H4 (cell line): ENCODE measurements around the gene RERE. TPM values are rescaled to one million over a fixed set of nuclear protein-coding genes. Genes with fewer than 3 reads are reported as not detected.
"Not testable (repeated sequence)": the region's sequence is repeated elsewhere in the genome, so short reads cannot be mapped to it uniquely, and the experiment has no call there.

Source experiments
- DNase-seq: peaks from one replicate; pipeline ENCODE4 v3.0.0-alpha.2; 2015; ENCODE audit warnings: low spot score
- total RNA-seq: library from RNA; depleted of rRNA; stranded (reverse); fragments of >200 nt; shearing (Covaris generic); gene quantifications from 2 replicates; pipeline ENCODE4 v1.2.3, GENCODE V29; 2014

Gene RERE
- total RNA-seq, 1 experiment from 2014 or later = 19.1 TPM

DNA sequence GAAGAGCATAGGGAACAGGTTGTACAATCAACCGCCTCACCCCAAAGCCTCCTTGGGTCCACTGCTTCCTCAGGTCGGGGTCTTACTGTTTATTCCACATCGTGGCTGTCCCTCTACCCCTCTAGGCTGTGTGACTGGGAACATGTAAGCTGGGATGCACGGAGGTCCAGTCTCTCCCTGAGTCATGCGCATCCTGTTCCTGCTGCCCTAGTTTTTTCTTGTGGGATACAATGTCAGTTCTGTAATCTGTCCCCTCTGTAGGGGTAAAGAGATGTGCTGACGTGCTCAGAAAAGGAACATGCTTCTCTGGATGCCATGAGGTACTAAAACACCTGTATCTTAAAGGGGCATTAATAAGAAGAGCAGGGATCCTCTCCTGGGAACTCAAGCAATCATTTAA, 433.4 kb downstream of the RERE start:
- DNase-seq = no peak

DNA sequence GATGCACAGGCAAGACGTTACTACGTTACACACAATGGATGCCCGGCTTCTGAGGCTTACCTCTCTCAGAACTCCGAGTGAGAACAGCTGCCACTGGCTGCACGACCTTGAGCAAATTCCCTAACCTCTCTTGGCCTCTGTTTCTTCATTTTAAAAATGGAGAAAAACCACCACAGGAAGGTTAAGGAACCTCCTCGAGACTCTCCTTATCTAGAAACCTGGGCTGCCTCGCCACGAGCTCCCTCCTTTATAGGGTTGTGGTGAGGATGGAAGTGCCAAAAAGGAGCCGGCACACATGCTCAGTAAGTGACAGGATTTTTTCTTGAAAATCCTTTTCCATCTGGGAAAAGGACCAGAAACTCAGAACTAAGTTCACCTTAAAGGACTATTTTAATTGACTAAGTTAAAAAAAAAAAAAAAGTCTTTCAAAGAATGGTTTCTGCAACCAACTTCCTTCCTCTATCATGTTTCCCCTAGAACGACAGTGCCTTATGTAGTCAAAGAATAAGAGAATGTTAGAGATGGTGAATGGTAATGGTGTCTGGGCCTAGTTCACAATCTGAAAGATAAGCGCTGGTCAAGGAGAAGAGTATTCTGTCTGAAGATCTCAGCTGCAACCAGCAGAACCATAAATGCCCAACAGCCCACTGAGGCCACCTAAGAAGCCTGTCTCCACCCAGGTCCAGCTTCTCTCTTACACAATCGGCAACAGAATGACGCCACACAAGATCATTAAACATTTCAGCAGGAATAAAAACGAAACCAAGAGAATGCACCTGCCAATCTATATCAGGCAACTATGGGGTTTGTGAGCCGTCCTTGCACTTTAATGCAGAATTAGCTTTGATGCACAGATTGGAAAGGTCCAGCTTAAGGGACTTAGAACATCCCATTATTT, 434.6 kb downstream of the RERE start:
- DNase-seq = no peak

DNA sequence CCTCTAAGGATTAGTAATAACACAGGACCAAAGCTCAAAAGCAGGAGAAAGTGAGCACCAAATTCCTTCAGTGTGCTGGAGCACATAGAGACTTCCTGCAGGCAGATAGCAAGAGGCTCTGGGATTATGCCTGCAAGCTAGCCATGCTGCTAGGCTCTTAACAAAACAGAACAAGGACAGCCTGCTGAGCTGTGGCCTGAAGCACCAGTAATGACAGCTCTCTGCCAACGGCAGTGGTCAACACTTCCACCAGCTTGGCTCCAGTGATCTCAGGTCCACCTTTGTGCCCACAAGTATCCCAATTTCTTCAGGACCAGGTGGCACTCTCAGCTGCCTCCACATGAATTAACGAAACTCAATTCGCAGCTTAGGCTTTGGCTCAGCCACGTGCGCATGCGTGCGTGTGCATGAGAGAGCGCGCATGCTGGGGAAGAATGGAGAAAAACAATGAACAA, 435.4 kb downstream of the RERE start:
- no peak for DNase-seq

DNA sequence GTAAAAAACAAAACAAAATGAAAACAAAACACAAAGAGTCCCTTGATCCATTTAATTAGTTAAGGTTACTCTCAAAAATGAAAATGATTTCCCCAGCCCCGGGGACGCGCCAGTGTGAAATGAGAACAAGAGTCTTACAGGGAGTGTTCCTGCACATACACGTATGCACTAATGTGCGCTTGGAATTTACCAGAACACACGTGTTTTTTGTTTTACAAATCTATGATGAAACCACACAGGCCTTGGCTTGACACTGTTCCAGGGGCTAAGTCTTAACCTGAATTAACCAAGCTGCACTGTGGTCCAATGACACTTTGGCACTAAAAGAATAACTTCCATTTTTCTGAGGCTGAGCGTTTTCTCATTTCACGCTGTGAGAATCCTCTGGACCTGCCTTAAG, 435.8 kb downstream of the RERE start:
- no peak for DNase-seq

DNA sequence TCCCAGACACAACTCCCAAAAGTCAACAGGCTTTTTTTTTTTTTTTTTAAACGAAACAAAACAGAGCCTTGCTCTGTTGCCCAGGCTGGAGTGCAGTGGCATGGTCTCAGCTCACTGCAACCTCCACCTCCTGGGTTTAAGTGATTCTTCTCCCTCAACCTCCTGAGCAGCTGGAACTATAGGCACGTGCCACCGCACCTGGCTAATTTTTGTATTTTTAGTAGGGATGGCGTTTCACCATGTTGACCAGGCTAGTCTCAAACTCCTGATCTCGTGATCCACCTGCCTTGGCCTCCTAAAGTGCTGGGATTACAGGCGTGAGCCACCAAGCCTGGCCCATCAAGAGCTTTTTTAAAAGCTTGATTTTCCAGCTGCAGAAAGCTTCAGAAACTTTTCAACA, 437.1 kb downstream of the RERE start:
- not testable (repeated sequence) for DNase-seq

DNA sequence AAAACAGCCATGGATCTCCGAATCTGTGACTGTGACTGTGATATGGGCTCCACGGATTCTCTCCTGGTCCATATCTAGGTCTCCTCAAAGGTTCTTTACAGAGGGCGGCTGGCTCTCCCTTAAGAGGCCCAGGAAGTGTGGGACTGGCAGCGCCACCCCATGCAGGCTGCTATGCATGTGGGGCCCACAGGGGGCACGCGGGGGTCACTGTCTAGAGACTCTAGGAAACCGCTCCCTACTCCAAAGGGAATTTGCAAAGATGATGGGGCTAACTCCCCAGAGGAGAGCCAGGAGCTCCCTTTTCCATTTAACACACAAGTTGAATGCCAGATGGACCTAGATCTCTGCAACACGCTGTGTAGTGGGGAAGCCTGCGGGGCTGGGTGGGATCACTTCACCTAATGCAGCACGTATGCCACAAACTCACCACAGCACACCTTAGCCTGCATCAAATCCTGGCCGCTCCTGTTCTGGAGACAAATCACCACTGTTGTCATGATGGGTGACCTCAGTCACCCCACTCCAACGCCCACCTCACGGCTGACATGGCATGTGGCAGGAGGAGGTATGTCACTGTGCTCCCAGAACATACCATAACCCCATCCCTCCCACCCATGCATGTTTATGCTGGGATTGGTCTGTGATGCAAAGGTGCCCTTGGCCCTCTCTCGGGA, 437.8 kb downstream of the RERE start:
- DNase-seq = no peak

DNA sequence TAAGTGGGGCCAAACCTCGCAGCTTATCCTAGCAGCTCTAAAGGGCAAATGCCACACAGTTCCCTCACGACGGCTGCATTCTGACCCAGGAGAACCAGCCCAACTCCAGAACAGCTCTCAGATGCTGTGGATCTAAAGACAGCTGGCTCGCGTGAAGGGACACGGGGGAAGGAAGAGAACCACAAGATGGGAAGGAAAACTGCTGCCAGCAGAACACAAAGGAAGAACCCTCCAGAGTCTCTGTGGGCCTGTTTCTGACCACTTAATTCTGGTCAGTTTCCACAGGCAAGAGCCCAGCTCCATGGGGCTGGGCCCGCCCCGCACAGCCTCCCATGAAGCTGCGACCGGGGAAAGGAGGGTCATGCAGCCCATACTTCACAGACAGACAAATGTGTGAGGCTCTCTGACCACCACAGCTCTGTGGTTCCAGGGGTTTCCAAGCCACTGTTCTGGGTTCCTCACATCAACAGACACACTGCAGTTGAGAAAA, 438.4 kb downstream of the RERE start:
- DNase-seq = no peak

DNA sequence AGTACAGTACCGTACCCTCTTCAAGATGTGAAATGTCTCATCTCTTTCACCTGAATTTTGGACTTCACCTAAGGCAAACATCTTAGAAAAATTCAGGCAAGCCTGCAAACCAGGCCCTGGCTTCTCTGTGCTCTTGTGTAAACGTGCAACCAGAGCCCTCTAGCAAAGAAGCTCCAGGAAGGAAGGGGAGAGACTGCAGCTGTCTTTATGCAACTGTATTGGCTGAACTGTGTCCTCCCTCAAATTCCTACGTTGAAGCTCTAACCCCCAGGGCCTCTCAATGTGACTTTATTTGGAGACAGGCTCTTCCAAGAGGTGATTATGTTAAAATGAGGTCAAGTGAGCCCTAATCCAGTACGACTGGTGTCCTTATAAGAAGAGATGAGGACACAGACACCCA, 439.3 kb downstream of the RERE start:
- no peak for DNase-seq

DNA sequence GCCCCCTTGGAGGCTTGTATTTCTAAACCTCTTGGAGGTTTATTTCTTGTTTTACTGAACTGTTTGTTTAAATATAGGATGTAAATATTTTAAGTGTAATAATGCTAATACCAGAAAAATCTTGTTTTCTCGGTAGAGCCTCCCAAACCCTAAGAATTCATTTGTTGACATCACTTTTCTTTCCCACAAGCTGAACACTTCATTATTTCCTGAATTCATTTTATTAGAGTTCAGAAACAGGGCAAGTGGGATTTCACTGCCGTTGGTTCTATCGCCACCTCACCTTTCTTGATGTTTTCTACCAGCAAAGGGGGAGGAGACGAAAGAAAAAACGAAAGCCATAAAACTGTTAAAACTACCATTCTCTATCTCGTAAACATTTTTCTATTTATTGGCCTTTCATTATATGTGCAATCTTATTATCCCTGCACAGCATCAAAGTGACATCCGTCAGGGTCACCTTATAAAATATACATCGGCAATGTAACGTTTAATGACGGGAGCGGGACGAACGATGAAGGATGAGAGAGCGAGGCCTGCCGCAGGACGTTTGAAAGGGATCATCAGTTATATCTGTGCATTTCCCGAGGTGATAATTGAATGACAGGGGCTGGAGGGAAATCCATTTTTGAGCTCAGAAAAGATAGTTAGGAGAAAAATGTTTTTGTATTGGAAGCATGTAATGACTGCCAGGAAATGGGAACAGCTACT, 440.0 kb downstream of the RERE start:
- DNase-seq = no peak

DNA sequence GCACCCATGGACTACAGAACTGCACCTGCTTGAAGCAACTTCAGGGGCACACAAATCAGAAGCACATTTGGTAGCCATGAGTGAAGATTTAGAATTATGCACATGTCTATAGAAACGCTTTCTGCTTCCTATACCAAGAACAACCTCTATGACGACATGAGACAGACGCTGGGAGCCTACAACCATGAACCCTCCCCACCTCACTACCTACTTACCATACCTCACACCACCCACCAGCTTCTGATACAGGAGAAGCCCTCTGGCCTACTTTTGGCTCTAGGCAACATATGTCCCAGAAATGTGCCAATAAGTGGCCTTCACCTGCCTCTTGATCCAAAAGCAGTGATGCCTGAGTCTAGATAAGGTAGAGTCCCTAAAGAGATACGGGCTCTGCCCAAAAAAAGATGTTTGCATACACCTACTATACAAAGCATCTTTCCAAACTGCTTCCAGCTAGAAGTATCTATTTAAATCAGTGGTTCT, 441.0 kb downstream of the RERE start:
- no peak for DNase-seq

DNA sequence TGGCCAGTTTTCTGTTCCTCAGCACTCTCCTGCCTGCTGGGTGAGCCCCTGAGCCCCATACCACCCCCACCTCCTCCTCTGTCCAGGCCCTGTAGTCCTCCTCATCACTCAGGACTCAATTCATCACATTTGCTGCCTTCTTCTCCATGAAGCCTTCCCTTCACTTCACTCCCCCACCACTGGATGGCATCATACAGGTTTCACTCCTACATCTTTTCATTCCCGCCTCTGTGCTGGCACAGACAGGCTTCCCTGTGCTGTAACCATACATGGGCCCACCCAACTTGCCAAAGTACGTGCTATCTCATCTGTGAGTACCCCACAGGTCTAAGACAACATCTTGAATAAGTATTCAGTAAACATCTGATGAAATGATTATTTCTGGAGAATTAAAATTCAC, 442.6 kb downstream of the RERE start:
- peak; percentile 42 for DNase-seq

DNA sequence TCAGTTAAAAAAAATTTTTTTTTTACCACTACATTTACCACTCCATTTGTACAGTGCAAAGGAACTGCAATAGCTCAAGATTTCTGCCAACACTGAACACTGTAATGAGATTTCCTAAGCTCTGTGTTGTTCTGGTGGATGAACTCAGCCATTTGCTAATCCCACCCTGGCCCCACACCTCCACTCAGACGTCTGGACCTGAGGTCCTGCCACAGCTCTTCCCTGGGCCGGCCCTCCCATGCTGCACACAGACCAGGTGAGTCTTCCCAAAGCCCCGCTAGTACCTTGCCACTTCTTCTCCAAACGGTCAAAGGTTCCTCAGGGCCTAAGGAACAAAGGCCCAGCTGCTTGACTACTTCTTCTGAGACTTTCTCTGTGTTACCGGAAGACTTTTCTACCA, 443.1 kb downstream of the RERE start:
- DNase-seq = no peak

DNA sequence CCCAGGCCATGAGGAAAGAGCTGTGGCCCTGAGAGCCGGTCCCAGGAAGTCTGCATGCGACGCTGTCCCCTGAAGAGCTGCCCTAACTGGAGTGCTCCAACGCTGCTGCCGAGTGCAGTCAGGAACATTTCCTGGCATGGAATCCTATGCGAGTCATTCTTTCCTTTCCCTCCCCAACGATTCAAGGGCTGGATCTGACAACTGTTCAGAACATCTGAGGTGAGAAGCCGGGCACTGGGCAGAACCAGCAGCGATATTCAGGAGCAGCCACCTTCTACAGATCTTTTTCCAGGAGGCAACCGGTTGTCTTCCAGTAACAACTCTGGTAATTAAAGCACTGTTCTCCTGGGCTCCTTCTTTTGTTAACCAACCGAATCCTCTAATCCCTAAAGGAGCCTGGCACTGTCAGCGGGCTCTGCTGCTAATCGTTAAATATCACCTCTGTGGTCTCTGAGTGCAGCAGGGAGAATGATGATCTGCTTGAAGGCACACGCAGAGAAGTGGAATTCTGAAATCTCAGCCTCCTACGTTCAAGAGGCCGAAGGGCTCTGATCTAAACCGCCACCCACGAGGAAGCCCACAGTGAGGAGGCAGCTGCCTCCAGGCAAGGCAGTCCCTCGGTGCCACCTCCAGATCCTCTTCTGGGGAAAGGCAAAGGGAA, 443.7 kb downstream of the RERE start:
- peak; percentile 45 for DNase-seq

DNA sequence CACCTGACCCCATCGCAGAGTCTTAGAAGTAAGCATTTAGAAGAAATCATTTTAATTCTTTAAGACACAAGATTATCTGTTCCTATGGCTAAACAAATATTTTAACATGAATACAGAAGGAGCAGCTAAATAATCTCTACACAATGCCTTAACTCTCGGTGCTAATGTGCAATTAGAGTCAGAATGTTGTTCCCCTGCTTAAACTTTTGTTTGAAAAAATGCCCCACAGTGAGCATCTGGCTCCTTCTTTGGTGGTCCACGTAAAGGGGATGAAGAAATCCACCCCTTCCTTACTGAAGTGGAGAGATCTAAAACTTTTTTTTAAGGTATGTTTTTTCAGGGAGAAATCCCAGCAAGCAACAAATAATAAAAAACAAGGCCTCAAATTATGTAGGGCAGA, 444.3 kb downstream of the RERE start:
- DNase-seq = no peak

DNA sequence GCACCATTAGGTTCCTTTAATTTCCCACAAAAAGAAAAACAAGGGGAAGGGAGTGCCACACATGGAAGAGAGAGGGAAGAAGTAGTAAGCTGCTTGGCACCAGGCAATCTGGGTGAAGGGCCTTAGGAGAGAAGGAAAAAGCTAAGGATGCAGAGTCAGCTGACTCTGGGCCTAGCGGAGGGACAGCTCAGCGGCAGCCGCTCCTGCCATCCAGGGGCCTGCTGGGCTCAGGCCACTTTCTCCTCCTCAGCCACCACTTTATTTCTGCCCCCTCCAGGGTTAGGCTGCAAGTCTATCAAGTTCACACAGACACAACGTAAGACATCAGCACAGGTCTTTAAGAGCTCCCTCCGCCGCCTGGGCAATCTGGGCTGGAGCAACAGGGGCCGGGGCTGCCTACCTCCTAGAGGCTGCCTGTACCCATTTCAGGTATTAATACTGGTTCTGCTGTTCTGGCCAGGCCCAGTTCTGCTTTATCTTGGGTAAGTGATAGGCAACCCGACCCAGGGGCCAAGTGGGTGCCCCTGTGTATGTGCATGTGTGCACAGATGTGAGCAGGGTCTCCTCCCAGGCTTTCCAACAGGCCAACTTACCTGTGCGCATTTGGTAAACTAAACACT, 446.0 kb downstream of the RERE start:
- no peak for DNase-seq

DNA sequence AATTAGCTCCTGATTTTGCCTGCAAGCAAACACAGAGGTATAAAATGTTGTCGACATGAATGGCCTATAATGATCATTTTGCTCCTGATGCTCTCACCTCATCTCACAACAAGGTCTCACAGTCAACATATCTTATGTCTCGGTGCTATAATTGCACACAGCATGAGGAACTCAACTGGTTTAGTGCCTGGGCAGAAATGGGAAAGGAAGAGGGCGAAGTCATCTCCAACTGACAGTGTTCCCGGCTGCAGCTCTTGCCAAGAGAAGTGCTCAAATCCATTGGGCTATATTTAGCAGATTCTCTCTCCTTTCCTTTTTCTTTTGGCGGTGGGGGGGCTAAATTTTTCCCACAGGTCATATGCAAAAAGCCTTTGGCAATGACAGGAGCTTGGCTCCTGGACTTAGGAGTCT, 446.5 kb downstream of the RERE start:
- no peak for DNase-seq

DNA sequence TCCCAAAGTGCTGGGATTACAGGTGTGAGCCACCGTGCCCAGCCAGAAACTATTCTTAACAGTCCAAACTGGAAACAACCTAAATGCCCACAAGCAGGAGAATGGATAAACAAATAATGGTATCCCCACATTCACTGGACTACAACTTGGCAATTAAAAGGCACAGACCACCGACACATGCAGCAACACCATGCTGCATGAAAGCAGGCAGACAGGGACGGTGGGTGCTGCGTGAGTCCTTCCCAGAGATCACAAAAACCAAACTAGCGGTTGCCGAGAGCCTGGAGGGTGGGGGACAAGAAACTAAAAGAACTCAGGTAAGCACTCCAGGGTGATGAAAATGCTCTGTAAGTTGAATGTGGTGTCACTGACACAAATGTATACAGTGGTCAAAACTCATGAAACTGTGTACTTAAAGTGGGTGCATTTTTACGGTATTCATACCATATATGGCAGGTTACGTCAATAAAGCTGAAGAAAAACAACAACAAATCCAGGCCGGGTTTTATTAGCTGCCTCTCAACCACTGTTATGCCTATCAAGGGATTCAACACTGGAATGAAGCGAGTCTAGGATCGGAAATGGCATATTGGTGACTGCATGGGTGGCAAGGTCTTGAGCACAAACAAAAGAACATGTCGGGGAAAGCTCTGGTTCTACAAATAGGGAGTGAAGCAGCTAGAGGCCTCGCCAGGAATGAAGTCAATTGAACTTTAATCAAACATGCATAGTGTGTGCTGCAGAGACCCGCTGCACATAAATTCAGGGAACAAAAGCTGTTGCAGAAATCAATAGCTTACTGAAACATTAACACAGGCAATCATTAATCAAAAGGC, 447.2 kb downstream of the RERE start:
- no peak for DNase-seq

DNA sequence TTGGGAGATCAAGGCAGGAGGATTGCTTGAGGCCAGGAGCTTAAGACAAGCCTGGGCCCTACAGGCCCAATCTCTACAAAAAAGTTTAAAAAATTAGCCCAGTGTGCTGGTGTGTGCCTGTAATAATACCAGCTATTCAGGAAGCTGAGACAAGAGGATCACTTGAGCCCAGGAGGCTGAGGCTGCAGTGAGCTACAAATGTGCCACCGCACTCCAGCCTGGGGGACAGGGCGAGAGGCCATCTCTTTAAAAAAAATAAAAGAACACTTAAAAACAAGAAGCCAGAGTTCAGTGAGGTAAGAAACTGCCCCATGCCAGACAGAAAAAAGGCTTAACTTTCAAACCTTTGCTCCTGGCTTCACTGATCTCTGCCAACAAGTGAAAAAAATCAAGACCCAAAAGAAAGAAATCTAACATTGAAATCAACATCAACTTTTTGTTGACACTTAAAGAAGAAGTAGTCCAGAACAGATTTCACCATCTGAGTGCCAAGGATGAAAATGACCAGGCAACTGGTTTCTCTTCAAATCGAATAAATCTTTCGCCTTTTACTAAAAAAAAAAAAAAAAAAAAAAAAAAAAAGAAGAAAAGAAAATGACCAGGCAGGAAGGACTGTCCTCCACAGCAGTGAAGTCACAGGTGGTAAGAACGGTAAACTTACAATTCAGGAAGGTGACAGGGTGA, 448.3 kb downstream of the RERE start:
- no peak for DNase-seq

DNA sequence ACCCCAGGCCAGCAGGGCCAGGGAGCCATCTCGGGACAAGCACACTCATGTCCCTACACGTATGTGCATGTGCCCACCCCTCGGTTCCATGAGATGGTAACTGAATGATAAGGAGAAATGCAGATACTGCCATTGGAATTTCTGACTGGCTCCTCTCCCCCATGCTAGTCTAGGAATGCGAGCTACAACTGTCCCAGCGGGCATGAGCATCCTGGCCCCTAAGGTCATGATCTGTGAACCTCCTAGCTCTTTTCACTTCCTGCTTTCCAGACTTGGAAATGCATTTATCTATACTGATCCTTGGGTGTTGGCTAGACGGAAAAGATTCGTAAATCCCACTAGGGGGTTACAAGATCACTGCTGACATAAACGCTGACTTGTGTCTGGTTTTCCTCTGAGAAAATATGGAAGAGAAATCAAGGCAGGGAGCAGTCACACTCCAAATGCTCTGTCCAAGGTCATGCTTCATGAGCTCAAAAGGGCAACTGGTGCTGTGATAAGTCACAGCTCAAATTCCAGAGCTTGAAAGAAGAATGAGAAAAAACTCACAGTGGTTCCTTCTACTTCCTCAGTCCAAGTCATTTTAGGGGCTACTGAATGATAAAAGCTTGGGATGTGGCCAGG, 449.8 kb downstream of the RERE start:
- no peak for DNase-seq
